Activated CD4-positive, alpha-beta T cell treated with anti-CD3 and anti-CD28 coated beads for 1 hour (primary cell): ENCODE results near the gene CD83.
A peak's percentile ranks its signal among the peaks of the same experiment; 100 is the strongest.

Source experiments
- DNase-seq: peaks from one replicate; pipeline ENCODE4 v3.0.0-alpha.2; 2020

The CD83 gene

DNA sequence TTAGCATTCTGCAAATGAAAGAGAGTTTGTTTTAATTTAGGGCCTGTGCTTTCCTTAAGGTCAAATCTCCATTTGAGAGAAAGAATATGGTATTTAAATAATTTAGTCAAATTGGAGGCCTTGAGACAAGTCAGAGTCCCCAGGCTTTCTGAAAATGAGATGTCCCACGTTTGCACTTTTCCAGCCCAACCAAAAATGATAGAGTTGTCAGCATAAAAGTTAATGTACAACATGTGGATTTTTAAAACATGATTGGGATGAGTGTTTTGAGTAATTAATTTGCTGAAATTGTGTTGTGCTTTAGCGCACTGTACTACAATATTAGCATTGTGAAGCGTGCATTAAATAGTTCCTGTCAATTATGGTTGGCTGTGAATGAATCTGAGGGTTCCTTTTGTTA lies 10.0 kb downstream of the CD83 start:
- DNase-seq = no peak

DNA sequence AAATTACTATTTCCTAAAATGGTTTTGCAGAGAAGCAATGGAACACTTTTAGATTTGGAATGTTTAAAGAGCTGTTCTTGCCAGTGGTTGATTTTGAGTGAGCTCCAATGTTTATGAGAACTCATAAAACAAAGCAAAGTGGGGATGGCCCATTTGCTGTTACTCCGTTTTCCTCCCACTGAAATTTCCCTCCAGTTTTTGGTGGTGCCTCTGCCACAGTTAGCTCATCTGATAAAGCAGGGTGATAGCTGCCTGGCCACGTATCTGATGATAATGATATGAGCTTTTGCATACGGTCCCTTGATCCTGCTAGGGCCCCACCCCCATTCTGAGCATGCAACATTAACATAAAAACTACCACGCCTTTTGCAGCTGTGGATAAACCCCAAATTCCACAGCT lies 10.4 kb downstream of the CD83 start:
- no peak for DNase-seq

DNA sequence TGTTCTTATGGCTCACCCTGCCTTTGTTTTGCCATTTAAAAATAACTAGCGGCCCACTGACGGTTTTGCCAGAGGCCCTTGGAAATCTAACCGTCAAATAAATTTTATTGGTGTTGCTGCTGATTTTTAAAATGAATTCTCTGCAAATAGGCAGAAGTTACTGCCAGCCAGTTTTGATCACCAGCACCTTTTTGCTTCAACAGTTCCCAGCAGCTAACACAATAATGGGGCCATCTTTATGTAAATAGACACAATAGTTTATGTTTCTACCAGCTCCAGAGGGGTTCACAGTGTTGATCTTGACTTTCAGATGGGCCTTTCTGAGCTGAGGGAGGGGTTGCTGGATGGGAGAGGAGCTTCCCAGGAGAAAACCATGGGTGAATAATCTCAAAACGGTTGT lies 11.2 kb downstream of the CD83 start:
- no peak for DNase-seq

DNA sequence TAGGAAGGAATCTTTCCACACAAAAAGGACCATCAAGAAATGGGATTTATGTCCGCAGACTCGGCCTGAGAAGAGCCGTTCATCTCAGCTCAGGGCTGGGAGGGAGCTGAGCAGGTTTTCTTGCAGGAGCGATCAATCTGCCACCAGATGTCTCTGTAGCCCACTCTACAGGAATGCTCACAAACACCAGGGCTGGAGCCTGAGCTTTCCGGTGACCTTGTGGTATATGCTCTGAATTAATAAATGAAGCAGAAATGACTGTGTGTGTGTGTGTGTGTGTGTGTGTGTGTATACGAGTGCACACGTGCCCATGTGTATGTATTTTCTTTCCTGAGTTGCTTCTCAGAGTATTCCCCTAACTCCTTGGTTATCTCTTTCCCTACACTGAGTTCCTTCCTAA lies 12.0 kb downstream of the CD83 start:
- no peak for DNase-seq

DNA sequence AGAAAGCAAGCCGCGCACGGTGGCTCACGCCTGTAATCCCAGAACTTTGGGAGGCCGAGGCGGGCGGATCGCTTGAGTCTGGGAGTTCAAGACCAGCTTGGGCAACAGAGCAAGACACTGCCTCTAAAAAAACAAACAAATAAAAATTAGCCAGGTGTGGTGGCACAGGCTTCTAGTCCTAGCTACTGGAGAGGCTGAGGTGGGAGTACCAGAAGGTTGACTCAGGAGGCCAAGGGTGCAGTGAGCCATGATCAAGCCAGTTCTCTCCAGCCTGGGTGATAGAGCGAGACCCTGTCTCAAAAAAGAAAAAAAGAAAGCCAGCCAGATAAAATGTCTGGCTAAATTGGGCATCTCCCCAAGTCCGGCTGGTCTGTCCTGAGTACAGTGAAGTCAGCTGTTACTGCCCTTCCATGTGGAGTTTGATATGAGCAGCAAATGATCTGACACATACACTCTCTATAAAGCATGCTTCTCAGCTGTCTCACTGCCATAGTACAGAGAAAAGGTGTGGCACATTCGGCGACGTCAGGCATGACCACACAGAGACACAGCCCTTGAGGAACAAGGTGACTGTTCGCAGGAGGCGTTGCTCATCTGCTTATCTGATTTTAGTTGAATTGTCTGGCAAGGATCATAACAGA lies 13.0 kb downstream of the CD83 start:
- DNase-seq = no peak

DNA sequence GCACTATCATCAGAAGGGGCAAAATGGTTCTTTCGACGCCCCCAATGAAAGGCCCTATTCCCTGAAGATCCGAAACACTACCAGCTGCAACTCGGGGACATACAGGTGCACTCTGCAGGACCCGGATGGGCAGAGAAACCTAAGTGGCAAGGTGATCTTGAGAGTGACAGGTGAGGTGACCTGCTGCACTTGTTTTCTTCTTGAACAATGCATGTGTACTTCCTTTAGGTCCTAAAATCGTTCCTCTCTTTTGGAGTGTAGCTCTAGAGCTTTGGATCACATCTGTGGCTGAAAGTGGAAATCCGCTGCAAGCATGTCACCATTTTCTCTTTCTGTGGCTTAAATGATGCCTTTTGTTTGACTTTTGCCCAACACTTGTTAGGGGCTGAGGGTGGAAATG lies 14.0 kb downstream of the CD83 start:
- DNase-seq = no peak

DNA sequence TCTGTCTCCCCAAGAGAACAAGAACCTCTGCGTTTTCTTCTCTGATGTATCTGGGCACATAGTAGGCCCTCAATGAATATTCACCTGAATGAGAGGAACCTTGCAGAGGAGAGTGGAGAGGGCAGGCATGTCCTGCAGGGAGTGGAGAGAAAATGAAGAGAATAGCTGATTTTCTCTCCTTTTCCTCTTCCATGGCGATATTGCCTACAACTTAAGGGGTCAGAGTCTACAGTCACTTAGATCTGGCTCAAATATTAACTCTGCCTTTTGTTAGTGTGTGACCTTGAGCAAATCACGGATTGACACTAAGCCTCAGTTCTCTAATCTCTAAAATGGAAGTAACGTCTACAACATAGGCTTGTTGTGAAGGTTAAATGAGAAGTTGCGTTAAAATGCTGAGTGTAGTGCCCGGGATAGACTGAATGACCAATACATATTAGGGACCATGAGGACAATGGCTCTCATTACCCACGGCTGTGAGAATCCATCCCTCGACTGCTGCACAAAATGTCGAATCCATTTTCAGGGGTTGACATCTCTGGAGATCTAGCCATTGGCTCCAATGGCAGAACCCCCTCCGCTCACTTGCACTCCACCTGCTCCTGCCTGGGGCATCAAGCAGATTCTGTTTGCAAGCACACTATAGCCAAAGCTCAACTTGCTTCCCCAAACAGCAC lies 14.8 kb downstream of the CD83 start:
- DNase-seq = no peak

DNA sequence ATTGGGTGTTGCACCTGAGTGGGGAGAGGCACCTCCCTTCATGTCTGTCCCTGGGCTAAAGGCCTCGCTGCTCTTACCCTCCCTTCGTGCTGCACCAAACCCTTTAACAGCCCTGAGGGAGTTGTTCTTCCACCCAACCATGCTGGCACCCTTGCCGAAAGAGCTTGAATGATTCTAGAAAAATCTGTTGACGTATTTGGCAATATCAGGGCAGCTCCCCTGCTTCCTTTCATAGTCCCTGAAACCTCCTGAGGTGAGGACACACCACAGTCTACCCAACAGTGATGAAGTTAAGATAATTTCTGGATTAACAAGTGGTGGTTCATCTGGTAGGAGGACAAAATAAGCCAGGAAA lies 15.3 kb downstream of the CD83 start:
- DNase-seq = no peak

DNA sequence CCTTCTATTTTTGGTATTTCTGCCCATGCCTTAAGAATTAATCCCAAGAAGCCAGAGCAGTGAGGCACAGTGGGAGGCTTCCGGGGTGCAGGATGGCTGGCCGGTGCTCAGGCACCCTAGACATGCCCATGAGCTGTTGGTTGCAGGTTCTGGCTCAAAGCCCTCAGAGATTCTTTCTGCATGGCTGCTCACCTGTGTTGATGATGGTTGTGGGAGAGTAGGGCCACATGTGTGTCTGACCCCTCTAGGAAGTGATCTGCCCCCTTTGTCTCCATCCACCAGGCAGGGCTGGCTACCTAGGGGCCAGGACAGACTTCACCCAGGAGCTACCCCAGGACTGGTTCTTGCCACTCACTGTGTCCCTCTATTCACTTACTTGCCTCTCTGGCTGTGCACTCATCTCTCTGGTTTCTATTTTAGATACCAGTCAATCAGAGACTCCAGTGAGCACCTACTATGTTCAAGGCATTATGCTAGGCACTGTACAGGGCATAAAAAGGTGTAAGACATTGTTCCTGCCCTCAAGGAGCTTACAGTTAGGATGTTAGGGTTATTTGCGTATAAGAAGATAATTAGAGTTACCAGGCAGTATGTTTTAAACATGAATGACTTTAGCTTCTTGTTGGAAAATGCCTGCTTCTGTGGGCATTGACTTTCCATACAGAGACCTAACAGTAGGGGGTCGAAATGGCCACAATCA lies 16.8 kb downstream of the CD83 start:
- no peak for DNase-seq

DNA sequence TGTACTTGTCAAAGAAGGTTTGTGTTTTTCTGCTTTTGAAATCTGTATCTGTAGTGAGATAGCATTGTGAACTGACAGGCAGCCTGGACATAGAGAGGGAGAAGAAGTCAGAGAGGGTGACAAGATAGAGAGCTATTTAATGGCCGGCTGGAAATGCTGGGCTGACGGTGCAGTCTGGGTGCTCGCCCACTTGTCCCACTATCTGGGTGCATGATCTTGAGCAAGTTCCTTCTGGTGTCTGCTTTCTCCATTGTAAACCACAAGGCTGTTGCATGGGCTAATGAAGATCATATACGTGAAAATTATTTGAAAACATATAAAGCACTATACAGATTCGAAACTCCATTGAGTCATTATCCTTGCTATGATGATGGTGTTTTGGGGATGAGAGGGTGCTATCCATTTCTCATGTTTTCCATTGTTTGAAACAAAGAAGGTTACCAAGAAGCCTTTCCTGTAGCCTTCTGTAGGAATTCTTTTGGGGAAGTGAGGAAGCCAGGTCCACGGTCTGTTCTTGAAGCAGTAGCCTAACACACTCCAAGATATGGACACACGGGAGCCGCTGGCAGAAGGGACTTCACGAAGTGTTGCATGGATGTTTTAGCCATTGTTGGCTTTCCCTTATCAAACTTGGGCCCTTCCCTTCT lies 18.4 kb downstream of the CD83 start:
- DNase-seq = no peak

DNA sequence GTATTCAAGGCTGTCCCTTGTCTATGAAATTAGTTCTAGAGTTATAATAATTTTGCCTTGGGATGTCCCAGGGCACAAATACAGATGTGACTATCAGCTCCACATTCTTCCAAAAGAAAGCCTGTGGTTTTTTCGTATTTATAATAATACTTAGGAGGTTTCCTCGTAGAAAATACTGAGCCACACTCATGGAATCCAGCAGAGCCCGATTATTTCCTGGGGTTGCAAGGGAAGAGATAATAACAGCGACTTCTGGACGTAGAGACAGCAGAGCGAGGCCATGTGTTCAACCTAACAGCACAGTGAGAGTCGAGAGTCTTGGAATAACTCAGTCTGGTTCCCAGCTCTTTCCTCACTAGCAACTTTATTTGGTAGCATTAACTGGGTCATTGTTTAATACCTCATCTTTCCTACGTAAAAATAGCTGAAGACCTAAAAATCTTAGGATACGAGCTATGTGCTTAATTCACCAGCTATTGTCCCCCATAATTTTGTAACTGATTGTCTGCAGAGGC lies 21.2 kb downstream of the CD83 start:
- DNase-seq = no peak

DNA sequence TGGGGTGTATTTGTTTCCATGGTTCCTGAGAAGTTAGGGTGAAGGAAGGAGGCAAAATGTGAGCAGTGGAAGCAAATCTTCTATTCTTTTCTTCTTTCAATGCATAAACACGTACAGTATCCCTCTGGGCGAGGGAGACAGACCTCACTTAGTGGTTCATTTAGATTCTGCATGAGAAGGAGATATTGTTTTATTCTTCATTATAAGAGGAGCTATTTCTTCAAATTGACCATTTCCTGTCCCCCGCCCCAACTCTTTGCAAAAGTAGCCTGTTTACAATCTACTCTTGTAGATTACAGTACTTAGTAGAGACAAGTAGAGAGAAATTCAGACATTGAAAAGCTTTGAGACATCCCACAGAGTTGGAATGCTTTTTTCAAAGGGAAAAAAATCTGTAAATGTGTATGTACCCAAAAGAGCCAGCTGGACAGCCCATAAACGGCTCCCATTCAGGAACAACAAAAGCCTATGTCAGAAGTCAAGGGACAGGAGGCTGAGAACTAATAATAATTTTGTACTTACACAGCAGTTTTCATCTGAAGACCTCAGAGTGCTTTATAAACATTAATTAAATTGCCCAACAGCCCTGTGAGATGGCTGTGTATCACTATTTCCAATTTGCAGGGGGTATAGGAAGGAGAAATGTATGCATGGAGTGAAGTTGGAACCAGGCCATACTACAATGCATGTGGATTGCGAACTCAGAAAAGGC lies 23.9 kb downstream of the CD83 start:
- DNase-seq = no peak

DNA sequence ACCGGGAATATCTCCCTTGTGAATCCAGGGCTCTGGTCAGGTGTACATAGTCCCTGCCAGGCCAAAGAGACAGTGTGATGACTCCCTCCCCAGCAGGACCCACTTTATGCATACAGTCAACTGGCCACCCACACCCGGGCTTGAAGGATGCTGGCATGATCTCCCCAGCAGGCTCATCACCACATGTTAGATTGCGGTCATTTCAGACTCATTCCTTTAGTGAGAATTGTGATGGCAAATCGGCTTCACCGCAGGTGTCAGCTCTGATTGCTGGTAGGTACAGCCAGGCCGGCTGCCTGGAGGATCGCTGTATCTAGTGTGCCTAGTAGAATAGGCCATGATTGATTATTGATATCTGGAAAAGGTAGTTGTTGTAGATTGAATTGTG lies 24.5 kb downstream of the CD83 start:
- DNase-seq = no peak

DNA sequence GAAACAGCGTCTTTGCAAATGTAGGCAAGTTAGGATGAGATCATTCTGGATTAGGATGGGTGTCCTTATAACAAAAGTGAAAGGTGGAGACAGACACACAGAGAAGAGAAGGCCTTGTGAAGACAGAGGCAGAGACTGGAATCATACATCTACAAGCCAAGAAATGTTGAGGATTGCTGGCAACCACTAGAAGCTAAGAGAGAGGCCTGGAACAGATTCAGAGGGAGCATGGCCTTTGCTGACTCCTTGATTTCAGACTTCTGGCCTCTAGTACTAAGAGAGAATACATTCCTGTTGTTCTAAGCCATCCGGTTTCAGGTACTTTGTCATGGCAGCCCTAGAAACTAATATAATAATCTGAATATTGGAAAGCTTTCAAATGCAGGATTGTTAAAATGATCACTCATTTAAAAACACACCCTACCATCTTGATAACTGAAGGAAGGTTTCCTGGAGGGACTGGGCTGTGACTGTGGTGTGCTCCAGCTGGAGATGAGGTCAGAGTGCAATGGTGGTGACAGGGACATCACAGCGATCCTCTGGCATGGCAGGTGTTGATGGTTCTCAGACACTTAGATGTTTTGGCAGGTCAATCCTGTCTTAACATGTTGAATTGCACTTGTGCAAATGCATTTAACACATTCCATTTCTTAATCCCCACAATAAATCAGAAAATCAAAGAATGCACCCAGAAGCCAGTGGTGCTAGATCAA lies 25.1 kb downstream of the CD83 start:
- DNase-seq = no peak

DNA sequence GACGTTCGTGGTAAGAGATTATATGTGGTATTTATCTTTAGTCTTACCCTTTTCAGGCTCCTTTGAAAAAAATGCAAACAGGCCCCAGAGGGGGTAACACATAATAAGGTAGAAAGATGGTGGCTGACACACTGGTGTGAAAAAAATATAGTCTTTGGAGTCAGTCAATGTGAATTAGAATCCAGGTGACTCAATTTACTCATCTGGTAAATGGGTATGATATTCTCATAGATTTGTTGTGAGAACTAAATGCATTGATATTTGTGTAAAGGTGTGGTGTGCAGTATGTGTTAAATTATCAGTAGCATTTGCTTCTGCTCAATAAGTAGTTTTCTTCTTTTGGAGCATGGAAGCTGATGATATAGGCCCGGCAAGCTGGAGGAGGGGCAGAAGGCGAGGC lies 25.7 kb downstream of the CD83 start:
- DNase-seq = no peak

DNA sequence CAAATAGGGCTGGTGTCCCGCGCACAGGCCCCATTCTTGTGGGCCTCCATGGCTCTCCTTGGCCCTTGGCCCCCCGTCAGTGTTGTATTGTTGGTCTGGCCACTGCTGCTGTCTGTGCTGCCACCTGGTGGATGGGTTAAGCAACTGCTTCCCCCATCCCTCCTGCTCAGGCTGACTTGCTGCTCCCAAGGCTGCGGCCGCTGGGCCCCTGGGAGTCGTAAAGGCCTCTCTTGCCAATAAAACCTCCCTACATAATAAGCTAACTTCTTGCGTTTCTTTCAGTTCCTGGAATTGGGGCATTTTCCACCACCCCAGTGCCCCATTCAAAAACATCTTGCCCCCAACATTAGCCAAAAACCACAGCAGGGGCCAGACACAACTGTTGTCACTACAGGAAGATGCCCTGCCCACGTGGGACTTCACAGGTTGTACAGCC lies 27.1 kb downstream of the CD83 start:
- DNase-seq = peak; percentile 55

DNA sequence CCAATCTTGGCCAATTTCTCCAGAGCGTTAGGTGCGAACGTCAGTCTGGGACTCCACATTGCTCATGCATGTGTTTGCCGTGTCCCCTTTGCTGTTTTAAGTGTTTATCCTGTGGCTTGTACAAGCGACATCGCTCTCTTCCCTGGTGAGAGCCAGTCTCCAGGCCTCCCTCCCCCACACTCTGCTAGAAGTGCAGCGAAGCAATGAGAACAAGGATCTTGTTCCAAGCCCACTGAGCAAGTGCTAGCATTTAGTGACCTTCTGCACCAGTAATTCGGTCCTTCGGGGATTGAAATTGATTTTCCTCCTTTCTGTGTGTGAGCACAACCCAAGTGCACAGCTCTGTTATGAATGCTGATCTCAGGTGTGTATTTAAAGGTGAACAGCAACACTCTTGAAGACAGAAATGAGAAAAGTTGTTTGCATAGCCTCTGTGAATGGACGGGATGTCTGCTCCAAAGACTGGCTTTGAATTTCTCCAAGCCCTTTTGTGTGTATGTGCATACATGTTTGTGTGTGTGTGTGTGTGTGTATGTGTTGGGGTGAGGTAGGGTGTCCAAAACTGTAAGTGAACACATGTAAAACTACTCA lies 29.0 kb downstream of the CD83 start:
- no peak for DNase-seq

DNA sequence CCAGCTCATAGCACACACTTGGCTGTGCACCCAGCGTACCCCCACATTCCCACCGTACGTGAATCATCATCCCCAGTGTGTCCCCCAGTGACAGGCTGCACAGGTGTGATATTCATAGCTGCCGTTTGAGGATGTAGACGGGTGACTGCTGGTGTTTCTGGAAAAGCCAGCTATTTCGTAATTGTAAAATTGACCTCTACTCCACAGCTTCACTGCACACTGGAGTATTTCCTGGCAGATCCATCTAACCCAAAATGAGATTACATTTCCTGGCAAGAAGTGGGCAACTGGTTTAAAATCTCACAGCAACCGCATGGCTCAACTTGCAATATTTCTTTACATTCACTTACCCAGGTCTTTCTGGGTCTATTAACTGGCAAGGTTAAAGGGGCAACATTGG lies 30.3 kb downstream of the CD83 start:
- DNase-seq = no peak

DNA sequence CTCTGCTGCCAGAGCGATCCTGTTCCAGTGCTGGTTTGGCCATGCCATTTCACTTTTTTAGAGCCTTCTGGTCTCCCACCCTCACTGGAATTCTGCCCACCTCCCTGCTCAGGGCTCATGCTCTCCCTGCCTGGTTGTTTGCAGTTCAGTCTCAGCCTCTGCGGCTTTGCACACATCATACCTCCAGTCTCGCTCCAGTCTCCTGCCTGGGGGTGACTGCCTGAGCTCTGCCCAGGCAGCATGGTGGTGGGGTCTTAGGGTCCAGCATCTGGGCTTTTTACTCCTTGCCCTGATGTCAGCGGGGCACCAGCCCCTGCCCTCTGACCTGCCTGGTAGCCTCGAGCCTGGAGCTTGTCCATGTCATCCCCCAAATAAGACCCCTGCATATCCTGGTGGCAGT lies 30.9 kb downstream of the CD83 start:
- no peak for DNase-seq

DNA sequence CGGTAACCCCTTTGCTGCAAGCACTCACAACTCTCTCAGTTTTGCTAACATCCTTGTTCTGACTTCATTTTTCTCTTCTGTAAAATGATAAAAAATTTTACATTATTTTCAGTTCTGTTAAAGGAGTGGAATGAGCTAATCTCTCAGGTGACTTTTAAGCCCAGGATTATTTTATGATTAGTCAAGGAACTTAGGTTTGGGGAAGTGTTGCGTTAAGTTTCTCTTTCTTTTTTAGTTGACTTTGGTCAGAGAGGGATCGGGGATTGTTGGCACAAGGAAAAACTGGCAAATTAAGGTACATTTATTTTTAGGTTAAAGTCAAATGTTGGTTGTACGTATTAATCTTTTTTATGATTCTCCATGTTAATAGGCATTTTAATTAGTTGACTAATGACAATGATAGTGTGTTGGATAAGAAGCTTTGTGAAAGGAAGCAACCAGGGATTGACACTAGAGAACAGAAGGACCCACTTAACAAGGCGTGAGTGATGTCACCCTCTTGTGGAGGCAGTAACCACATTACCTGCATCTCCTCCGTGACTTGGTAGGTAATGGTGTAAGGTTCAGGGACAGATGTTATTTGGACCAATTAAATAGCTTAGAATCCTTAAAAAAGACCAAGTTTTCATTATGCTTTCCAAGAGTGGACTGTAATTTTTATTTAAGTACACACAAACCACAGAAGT lies 31.6 kb downstream of the CD83 start:
- DNase-seq = no peak

DNA sequence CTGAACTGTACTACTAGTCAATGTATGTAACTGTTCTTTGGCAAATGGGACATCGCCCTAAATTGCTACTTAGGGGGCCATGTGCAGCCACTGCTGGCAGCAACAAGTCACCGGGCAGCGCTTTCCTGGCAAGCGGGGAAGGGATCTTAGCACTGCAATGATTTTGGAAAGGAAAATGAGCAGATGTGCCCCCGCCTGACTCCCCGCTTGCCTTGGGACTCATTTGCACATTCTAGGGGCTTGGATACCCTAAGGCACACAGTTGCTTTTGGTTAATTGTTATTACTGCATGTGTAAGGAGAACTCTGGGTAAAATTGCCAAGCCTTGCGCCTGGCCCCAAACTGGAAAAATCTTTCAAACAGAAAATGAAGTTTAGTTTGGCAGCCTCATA lies 32.2 kb downstream of the CD83 start:
- DNase-seq = no peak
